A673 (cell line): Measurements from ENCODE around the gene GPBP1. TPM values are rescaled to one million over a fixed set of nuclear protein-coding genes. Genes with fewer than 3 reads are reported as not detected.

Experiments
- BruUV-seq: library from RNA; stranded (reverse); fragments of 400-500 nt; replicated peaks from 2 replicates; lab custom pipeline; 2021; lab: Mats Ljungman, UMichigan
- CTCF ChIA-PET: fragments of 300-600 bp; sonication (Branson Sonifier 250); formaldehyde crosslinking; loops from one replicate; lab custom pipeline; 2022; ENCODE audit warnings: antibody characterized with exemption; lab: Charles Lee
- POLR2A ChIA-PET: fragments of 300-600 bp; sonication (Branson Sonifier 250); formaldehyde crosslinking; loops from one replicate; lab custom pipeline; 2022; ENCODE audit warnings: antibody characterized with exemption; ENCODE audit not compliant: low non-redundant PET; lab: Charles Lee
- DNase-seq: peaks from one replicate; pipeline ENCODE4 v3.0.0-alpha.2; 2015; ENCODE audit warnings: low spot score
- H3K27ac ChIP-seq: fragments of 200-600 bp; sonication (generic); 2 replicates; pipeline ENCODE4 v1.5.1; 2016; ENCODE audit warnings: mixed run types, low read depth, mild to moderate bottlenecking, mixed read lengths, antibody characterized with exemption, low read length; ENCODE audit not compliant: poor library complexity, severe bottlenecking
- H3K27me3 ChIP-seq: fragments of 200-600 bp; sonication (generic); replicated peaks from 2 replicates; pipeline ENCODE4 v1.6.1; 2017; ENCODE audit warnings: mixed run types, low read depth, mild to moderate bottlenecking, mixed read lengths, antibody characterized with exemption, low read length; ENCODE audit not compliant: insufficient read depth, poor library complexity
- H3K36me3 ChIP-seq: fragments of 200-600 bp; sonication (generic); 2 replicates; pipeline ENCODE4 v1.6.1; 2016; ENCODE audit warnings: mixed run types, mild to moderate bottlenecking, mixed read lengths, antibody characterized with exemption, low read length; ENCODE audit not compliant: insufficient read depth, poor library complexity, severe bottlenecking
- H3K4me1 ChIP-seq: fragments of 200-600 bp; sonication (generic); 2 replicates; pipeline ENCODE4 v1.6.1; 2017; ENCODE audit warnings: mixed run types, mild to moderate bottlenecking, mixed read lengths, antibody characterized with exemption, low read length; ENCODE audit not compliant: insufficient read depth, poor library complexity, severe bottlenecking
- H3K4me3 ChIP-seq: fragments of 200-600 bp; sonication (generic); 2 replicates; pipeline ENCODE4 v1.5.1; 2016; ENCODE audit warnings: low read depth, mixed run types, mild to moderate bottlenecking, mixed read lengths, low read length; ENCODE audit not compliant: poor library complexity, severe bottlenecking
- H3K9me3 ChIP-seq: fragments of 200-600 bp; sonication (generic); 2 replicates; pipeline ENCODE4 v1.6.1; 2016; ENCODE audit warnings: mixed run types, low read depth, mild to moderate bottlenecking, mixed read lengths, antibody characterized with exemption, low read length; ENCODE audit not compliant: poor library complexity, severe bottlenecking
- CTCF ChIP-seq: fragments of 300-800, 200-600 bp; sonication (generic); conservative IDR thresholded peaks from 2 replicates; pipeline ENCODE4 v1.5.1; 2017; ENCODE audit warnings: low read depth, mild to moderate bottlenecking, antibody characterized with exemption, low read length, moderate library complexity, mixed read lengths
- EZH2 ChIP-seq: fragments of 200-600 bp; sonication (generic); IDR thresholded peaks from 2 replicates; pipeline ENCODE4 v1.6.1; 2017; ENCODE audit warnings: borderline replicate concordance, low read depth, mild to moderate bottlenecking, mixed read lengths, antibody characterized with exemption, low read length; ENCODE audit not compliant: poor library complexity, severe bottlenecking
- intact Hi-C: fragments of 100-400 bp; cut with micrococcal nuclease; formaldehyde crosslinking; loops from one replicate; pipeline ENCODE4 v1.10.0; 2022; ENCODE audit not compliant: unreplicated experiment
- total RNA-seq: library from RNA; stranded (reverse); gene quantifications from 2 replicates; pipeline ENCODE4 v1.2.3, GENCODE V29; 2021

GPBP1 gene
- total RNA-seq, 1 experiment from 2014 or later: 85.5 TPM

DNA sequence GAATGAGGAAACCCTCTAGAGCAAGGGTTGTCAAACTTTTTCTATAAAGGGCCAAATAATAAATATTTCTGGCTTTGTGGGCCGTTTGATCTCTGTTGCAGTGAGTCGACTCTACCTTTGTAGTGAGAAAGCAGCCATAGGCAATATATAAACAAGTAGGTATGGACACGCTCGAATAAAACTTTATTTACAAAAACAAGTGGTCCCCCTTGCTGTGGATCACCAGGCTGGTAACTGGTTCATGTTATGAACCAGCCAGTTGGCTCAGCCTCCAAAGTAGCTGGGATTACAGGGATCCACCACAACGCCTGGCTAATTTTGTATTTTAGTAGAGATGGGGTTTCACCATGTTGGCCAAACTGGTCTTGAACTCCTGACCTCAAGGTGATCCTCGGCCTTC lies 118.5 kb downstream of the GPBP1 start:
- CTCF ChIA-PET: no interaction called here

GRCh38 chr5:57298295-57298984 lies 124.6 kb downstream of the GPBP1 start:
- Histone ChIP-seq H3K4me3 (no peak overlapping the region), H3K27me3 (no peaks in the 10 kb centered on the region), H3K36me3 (no peaks in the 10 kb centered on the region), H3K4me1 (peaks cover 6% of the 10 kb centered on the region), H3K27ac (no peak overlapping the region), H3K9me3 (no peaks in the 10 kb centered on the region)
- intact Hi-C loops: loop anchor here (1.0 to 5.0 kb wide), 4 partner anchors 354 to 1554 kb away; no protein-coding TSS in a partner anchor
- TF ChIP-seq EZH2: no peak
- TF ChIP-seq CTCF: peak; percentile 79
- POLR2A ChIA-PET: no interaction called here
- BruUV-seq: no TSS peak
- CTCF ChIA-PET: interaction anchor here (0.5 to 1.6 kb wide), 7 partner anchors 92 to 1165 kb away, joined by 3 to 6 read pairs (median 3); no protein-coding TSS in a partner anchor
- peak; percentile 84 for DNase-seq

More for the DNA sequence above, 118.5 kb downstream of the GPBP1 start:
- BruUV-seq: no TSS peak
- TF ChIP-seq CTCF (no peak), EZH2 (no peak)
- Histone ChIP-seq H3K4me1 (no peaks in the 10 kb centered on the region), H3K9me3 (no peaks in the 10 kb centered on the region), H3K36me3 (no peaks in the 10 kb centered on the region), H3K27me3 (peaks cover 7% of the 10 kb centered on the region), H3K27ac (no peak overlapping the region), H3K4me3 (no peak overlapping the region)
- no peak for DNase-seq
- POLR2A ChIA-PET: no interaction called here
- intact Hi-C loops: no loop called here

DNA sequence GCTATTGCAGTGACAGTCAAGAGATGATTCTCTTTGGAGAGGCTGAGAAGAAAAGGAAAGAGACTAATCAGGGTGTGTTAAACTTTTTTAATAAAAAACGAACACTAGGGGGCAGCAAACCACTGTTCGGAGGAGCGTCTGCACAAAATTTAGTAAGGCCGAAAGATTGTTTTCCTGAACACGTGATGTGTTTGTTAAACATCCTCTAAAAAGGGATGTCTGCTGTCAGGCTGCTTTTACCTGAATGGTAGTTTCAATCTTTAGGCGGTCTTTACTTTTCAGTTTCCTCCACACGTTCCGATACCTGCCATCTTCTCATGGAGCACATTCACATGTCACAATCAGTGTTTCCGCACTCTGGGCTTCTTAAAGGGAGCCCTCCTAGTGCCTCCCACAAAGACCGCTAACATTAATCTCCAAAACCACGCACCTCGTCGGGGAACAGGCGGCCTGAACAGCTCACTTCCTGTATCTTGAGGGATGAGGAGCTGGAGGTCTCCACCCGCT lies 125.2 kb downstream of the GPBP1 start:
- TF ChIP-seq EZH2: no peak
- TF ChIP-seq CTCF: peak; percentile 65
- intact Hi-C loops: loop anchor here (1.0 to 5.0 kb wide), 4 partner anchors 353 to 1553 kb away; no protein-coding TSS in a partner anchor
- Histone ChIP-seq H3K27me3 (no peaks in the 10 kb centered on the region), H3K27ac (no peak overlapping the region), H3K4me3 (no peak overlapping the region), H3K36me3 (no peaks in the 10 kb centered on the region), H3K9me3 (no peaks in the 10 kb centered on the region), H3K4me1 (peaks cover 6% of the 10 kb centered on the region)
- BruUV-seq: no TSS peak
- ChIA-PET CTCF (no interaction called here), POLR2A (no interaction called here)
- peak; percentile 89 for DNase-seq
